ENCODE results near the gene IFT27.
"Not testable (repeated sequence)": the region's sequence is repeated elsewhere in the genome, so short reads cannot be mapped to it uniquely, and the experiment has no call there.

Gene IFT27

GRCh38 chr22:36755316-36755715 lies 20.6 kb downstream of the IFT27 start:
- no peak overlapping the region for H3K27ac ChIP-seq
- no peak for DNase-seq
- no peaks in the 10 kb centered on the region for H3K36me3 ChIP-seq (replicated peaks)
- in situ Hi-C loops (cut with HindIII; ENCODE audit: low pct_ligation_motif_present, low sequenced_read_pairs) = no loop called here
- no peaks in the 10 kb centered on the region for H3K27me3 ChIP-seq (replicated peaks)
- TF ChIP-seq, protein P1, sequence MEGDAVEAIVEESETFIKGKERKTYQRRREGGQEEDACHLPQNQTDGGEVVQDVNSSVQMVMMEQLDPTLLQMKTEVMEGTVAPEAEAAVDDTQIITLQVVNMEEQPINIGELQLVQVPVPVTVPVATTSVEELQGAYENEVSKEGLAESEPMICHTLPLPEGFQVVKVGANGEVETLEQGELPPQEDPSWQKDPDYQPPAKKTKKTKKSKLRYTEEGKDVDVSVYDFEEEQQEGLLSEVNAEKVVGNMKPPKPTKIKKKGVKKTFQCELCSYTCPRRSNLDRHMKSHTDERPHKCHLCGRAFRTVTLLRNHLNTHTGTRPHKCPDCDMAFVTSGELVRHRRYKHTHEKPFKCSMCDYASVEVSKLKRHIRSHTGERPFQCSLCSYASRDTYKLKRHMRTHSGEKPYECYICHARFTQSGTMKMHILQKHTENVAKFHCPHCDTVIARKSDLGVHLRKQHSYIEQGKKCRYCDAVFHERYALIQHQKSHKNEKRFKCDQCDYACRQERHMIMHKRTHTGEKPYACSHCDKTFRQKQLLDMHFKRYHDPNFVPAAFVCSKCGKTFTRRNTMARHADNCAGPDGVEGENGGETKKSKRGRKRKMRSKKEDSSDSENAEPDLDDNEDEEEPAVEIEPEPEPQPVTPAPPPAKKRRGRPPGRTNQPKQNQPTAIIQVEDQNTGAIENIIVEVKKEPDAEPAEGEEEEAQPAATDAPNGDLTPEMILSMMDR (IDR thresholded peaks at IDR 0.05; ENCODE audit: low read depth, low read length, missing control alignments) = no peak
- no peak overlapping the region for H3K4me3 ChIP-seq (ENCODE audit: low read depth, low read length)

GRCh38 chr22:36754881-36755280 lies 21.0 kb downstream of the IFT27 start:
- H3K4me3 ChIP-seq (ENCODE audit: low read depth, low read length); DNase-seq; H3K27me3 ChIP-seq (replicated peaks); H3K36me3 ChIP-seq (replicated peaks); in situ Hi-C loops (cut with HindIII; ENCODE audit: low pct_ligation_motif_present, low sequenced_read_pairs); H3K27ac ChIP-seq: not testable (repeated sequence)

GRCh38 chr22:36753916-36754315 lies 22.0 kb downstream of the IFT27 start:
- in situ Hi-C loops (cut with HindIII; ENCODE audit: low pct_ligation_motif_present, low sequenced_read_pairs) = no loop called here
- Histone ChIP-seq H3K36me3 (replicated peaks) (no peaks in the 10 kb centered on the region), H3K4me3 (ENCODE audit: low read depth, low read length) (no peak overlapping the region), H3K27me3 (replicated peaks) (no peaks in the 10 kb centered on the region), H3K27ac (no peak overlapping the region)
- TF ChIP-seq, protein P1 (IDR thresholded peaks at IDR 0.05; ENCODE audit: low read depth, low read length, missing control alignments) = no peak
- no peak for DNase-seq

GRCh38 chr22:36753120-36753802 lies 22.7 kb downstream of the IFT27 start:
- Histone ChIP-seq H3K27ac (no peak overlapping the region), H3K27me3 (replicated peaks) (no peaks in the 10 kb centered on the region), H3K36me3 (replicated peaks) (no peaks in the 10 kb centered on the region), H3K4me3 (ENCODE audit: low read depth, low read length) (no peak overlapping the region)
- no peak for DNase-seq
- in situ Hi-C loops (cut with HindIII; ENCODE audit: low pct_ligation_motif_present, low sequenced_read_pairs) = no loop called here
- TF ChIP-seq, protein P1 (IDR thresholded peaks at IDR 0.05; ENCODE audit: low read depth, low read length, missing control alignments) = no peak

- DNase-seq = no peak
- in situ Hi-C loops (cut with HindIII; ENCODE audit: low pct_ligation_motif_present, low sequenced_read_pairs) = no loop called here
- Histone ChIP-seq H3K27ac (no peak overlapping the region), H3K4me3 (ENCODE audit: low read depth, low read length) (no peak overlapping the region), H3K36me3 (replicated peaks) (no peaks in the 10 kb centered on the region), H3K27me3 (replicated peaks) (peaks cover 2% of the 10 kb centered on the region)
- TF ChIP-seq, protein P1 (IDR thresholded peaks at IDR 0.05; ENCODE audit: low read depth, low read length, missing control alignments) = no peak
These were observed 29.4 kb downstream of the IFT27 start for GRCh38 chr22:36746375-36746970.

- no peak overlapping the region for H3K27ac ChIP-seq
- in situ Hi-C loops (cut with HindIII; ENCODE audit: low pct_ligation_motif_present, low sequenced_read_pairs) = no loop called here
- no peaks in the 10 kb centered on the region for H3K36me3 ChIP-seq (replicated peaks)
- no peak overlapping the region for H3K4me3 ChIP-seq (ENCODE audit: low read depth, low read length)
- TF ChIP-seq, protein P1 (IDR thresholded peaks at IDR 0.05; ENCODE audit: low read depth, low read length, missing control alignments) = no peak
- DNase-seq = no peak
- peaks cover 2% of the 10 kb centered on the region for H3K27me3 ChIP-seq (replicated peaks)
These were observed 30.5 kb downstream of the IFT27 start for GRCh38 chr22:36745301-36745995.

Measured in brain microvascular endothelial cell (primary cell).